Islet precursor cell (in vitro differentiated cells): ENCODE results near the gene SLC25A28.

ENCODE experiments used
- DNase-seq: peaks from one replicate; pipeline ENCODE4 v3.0.0-alpha.2; 2018

Gene SLC25A28, protein sequence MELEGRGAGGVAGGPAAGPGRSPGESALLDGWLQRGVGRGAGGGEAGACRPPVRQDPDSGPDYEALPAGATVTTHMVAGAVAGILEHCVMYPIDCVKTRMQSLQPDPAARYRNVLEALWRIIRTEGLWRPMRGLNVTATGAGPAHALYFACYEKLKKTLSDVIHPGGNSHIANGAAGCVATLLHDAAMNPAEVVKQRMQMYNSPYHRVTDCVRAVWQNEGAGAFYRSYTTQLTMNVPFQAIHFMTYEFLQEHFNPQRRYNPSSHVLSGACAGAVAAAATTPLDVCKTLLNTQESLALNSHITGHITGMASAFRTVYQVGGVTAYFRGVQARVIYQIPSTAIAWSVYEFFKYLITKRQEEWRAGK

DNA sequence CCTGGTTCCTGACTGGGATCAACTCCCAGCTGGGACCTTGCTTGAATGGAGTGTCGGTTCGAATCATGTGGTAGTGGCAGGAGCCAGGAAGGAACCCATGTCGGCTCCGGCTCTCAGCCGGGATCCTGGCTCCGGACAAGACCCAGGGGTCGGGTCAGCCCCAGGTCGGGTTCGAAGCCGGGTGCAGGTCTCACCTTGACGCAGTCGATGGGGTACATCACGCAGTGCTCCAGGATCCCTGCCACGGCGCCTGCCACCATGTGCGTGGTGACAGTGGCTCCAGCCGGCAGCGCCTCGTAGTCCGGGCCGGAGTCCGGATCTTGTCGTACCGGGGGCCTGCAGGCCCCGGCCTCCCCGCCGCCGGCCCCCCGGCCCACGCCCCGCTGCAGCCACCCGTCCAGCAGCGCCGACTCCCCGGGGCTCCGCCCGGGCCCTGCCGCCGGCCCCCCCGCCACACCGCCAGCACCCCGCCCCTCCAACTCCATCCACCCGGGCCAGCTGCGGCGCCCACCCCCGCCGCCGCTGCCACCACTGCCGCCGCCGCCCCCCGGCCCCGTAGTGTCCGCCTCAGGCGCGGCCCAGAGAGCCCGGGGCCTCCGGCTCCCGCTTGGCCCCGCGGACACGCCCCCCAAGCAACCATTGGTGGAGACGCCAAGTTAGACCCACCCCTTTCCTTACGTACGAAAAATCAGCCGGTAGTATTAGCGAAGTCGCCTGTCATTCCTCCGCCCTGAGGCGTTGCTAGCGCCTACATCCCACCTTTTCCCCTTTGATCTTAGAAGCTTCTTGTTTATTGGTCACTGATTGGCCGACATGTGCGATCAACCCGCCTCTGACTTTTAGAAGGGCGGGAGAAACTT is at the start of gene SLC25A28:
Gene SLC25A28 (minus strand): TSS at position 589 of the 860 bp plus-strand sequence. CDS start 104 bp downstream, at position 485.
- peak; percentile 99 for DNase-seq

DNA sequence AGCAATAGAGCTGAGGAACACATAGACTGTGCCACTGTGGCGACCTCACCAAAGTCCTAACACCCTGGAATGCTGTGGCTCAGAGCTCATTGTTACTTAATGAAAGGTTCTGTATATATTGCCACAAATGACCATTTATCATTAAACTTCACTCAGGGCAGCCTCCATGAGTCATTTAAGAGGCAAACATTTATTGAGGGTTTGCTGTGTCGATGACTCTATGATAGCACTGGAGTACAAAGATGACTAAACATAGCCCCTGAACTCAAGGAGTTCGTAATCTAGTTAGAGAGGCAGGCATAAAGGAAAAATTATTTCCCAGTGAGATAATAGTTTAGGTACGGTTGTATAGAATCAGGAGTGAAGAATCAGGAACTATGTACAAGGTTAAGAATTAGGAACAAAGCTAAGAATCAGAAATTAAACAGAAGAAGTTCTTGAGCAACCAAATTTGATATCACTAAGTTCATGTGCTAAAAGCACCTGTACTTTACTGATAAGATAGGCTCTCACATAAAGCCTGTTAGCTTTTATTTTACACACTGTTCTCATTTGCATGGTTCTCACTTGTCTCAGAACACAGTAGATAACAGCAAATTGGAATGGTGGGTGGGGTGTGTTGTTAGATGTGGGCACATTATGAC is 47.0 kb upstream of the SLC25A28 start:
- no peak for DNase-seq

DNA sequence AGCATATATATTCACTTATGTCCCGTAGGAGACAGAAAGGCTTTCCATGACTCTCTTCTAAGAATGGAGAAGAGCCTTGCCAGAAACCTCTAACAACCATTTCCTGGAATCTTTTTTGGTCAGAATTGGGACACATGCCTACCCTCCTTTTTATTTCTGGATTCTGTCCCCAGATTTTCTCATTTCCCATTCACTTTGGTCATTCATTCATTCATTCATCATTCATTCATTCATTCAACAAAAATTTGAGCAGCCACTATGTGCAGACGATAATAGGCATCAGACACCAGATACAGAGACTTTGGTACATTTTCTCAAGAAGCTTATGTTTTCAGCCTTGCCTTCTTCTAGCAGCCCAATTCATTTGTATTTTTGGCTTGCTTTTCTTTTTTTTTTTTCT is 45.1 kb upstream of the SLC25A28 start:
- DNase-seq = no peak

DNA sequence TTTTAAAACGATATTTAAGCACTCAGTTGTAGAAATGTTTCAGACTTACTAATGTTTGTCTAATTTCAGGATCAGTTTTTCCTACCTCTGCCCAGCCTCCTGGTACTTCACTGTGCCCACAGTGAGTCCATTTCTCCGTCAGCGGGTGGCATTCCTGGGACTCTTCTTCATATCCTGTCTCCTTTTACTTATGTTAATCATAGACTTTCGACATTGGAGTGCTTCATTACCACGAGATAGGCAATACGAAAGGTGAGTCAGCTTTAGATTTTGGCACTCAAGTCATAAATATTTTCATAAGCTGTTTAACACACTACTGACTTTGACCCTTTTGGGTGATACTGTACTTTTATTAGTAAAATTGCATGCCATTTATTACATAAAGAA is 41.1 kb upstream of the SLC25A28 start:
- no peak for DNase-seq

- no peak for DNase-seq
Measured at GRCh38 chr10:99660662-99661376, 40.6 kb upstream of the SLC25A28 start.

DNA sequence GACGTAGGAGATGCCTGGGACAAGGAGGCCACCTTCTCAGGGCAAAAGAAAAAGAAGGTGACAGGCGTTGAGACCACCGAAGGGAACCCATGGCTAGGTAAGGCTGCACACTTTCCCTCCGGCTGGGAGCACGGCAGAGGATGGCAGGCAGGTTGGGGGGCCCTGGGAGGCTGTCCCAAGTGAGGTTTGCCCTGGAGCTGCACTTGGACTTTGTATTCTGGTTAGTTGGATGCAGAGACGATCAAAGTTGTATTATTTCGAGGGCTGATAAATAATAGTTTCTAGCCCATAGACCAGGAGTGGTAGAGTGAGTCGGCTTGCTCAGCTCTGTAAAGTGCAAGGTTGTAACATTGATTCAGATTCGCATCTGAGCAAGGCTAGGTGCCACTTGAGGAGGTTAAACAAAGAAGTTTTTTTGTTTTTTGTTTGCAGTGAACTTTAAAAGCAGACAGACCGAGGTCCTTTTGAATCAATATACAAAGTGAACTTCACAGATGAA is 39.7 kb upstream of the SLC25A28 start:
- DNase-seq = peak; percentile 54

- peak; percentile 99 for DNase-seq
Measured at GRCh38 chr10:99659031-99659867, 39.0 kb upstream of the SLC25A28 start, which contains the start of gene ENTPD7. TSS of gene ENTPD7 (plus strand) at chr10:99659509. CDS start at chr10:99659957, 448 bp downstream.

GRCh38 chr10:99658622-99659030 is 38.4 kb upstream of the SLC25A28 start:
- DNase-seq = peak; percentile 56

DNA sequence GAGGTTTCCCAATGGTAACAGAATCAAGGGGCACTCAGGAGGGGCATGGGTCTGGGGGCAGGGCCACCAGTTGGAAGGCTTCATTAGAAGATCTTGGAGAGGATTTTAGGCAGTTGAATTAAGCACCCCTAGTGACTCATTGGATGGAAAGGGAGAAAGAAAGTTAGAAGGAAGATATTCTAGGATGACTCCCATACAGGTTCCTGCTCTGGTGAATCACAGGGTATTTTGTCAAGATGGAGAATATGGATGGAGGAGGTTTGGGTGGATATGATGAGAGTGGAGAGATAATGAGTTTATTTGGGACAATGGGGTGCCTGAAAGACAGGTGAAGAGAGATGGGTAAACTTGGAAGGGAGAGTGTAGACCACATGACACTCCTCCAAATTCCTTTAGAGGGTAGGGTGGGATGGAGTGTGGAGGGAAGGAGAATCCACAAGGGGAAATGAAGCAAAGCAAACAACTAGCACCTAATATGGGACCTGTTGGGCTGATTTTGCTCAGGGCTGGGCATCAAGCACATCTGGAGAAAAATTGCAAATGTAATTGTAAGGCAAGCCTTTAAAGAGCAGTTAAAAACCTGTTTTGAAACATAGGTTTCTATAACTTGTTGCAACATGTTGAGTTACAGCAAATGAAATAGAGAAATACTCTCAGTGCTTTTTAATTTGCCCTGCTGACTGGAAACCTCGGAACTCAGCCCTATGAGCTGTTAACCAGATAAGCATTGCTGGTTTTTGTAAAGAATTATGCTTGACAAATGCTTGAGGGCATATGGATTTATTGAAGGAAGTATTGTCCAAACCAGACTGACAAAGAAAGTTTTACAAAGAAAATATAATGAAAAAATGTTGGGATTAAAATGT is 36.2 kb upstream of the SLC25A28 start:
- no peak for DNase-seq

DNA sequence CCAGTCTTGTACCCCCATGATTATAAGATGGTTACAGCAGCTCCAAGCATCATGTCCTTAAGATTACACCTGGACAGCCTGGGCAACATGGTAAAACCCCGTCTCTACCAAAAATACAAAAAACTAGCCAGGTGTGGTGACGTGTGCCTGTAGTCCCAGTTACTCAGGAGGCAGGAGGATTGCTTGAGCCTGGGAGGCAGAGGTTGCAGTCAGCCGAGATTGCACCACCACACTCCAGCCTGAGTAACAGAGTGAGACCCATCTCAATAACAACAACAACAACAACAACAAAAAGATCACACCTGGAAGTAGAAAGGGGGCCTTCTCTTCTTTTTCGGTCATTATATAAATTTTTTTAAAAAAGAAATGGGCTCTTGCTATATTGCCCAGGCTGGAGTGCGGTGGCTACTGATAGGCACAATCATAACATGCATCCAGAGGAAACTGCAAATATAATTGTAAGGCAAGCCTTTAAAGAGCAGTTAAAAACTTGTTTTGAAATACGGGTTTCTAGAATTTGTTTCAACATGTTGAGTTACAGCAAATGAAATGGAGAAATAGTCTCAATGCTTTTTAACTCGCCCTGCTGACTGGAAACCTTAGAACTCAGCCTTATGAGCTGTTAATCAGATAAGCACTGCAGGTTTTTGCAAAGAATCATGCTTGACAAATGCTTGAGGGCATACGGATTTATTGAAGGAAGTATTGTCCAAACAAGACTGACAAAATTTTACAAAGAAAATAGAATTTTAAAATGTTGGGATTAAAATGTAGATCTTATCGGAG is 34.3 kb upstream of the SLC25A28 start:
- DNase-seq = no peak

DNA sequence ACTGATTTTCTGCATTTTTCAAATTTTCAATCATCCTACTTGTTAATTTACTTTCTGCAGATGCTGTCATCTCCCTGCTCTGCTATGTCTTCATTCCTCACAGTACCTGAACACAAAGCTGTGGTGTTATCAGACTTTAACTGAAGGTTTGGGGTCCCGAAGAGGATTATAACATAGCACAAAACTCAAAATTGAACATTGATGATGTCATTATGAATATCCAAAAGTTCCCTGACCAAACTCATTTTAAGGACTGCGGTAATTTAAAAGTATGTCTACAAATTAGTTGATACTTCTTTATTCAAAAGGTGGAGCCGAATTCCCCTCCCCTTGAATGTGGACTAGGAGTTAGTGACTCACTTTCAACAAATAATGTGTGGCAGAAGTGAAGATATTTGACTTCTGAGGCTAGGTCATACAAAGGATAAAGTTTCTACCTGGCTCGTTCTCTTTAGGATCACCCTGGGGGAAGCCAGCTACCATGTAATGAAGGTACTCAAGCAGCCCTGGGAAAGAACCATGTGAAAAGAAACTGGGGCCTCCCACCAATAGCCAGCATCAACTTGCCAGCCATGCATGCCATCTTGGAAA is 32.7 kb upstream of the SLC25A28 start:
- no peak for DNase-seq

DNA sequence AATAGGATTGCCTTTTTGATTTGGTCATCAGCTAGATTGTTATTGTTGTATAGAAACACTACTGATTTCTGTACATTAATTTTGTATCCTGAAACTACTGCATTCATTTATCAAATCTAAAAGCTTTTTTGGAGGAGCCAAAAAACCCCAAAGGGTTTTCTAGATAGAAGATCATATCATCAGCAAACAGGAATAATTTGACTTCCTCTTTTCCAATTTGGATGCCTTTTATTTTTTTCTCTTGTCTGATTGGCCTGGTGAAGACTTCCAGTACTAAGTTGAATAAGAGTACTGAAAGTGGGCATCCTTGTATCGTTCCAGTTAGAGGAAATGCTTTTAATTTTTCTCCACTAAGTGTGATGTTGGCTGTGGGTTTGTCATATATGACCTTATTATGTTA is 28.5 kb upstream of the SLC25A28 start:
- no peak for DNase-seq

DNA sequence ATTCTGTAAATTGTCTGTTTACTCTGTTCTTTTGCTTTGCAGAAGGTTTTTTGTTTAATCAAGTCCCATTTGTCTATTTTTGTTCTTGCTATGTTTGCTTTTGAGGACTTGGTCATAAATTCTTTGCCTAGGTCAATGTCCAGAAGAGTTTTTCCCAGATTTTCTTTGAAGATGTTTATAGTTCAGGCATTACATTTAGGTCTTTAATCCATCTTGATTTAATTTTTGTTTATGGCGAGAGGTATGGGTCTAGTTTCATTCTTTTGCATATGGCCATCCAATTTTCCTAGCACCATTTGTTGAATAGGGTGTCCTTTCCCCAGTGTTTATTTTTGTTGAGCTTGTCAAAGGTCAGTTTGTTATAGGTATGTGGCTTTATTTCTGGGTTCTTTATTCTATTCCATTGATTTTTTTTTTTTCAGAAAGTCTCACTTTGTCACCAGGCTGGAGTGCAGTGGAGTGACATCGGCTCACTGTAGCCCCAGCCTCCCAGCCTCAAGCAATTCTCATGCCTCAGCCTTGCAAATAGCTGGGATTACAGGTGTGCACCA is 27.4 kb upstream of the SLC25A28 start:
- DNase-seq = no peak

DNA sequence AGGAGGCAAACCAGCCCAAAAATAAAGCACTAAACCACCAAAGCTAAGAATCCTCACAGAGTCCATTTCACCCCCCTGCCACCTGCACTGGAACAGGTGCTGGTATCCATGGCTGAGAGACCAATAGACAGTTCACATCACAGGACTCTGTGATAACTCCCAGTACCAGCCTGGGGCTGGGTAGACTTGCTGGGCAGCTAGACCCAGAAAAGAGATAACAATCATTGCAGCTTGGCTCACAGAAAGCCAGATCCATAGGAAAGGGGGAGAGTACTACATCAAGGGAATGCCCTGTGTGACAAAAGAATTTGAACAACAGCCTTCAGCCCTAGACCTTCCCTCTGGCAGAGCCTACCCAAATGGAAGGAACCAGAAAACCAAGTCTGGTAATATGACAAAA is 13.6 kb upstream of the SLC25A28 start:
- no peak for DNase-seq

DNA sequence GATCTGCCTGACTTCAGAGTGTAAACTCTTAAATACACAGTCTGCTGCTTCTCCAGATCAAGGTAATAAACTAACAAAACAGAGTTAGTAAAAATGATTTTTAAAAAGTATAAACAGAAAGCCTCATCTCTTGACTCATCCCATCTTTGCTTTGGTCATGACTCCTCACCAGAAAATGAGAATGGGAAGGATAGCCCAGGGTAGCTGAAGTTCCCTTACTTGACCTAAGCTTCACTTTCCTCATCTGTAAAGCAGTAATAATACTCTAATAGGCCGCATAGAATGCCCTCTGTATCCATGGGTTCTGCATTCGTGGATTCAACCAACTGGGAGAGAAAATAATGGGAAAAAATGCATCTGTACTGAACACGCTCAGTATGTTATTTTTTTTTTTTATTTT is 11.3 kb upstream of the SLC25A28 start:
- DNase-seq = no peak

DNA sequence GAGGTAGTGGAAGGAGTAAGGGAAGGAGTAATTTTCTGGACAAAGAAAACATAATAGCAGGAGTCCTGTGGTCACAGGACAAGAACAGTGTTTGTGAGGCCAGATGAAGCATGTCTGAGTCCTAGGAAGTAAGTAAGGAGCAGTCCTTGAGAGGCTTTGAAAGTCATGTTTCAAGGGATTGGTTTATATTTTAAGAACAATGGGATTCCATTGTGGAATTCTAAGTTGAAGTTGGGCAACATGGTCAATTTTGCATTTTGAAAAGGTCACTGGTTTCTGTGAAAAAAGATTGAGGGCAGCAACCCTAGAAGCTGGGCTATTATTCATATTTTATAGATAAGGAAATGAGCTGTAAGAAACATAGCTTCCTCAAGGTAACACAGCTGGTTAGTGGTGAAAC is 10.8 kb upstream of the SLC25A28 start:
- no peak for DNase-seq

DNA sequence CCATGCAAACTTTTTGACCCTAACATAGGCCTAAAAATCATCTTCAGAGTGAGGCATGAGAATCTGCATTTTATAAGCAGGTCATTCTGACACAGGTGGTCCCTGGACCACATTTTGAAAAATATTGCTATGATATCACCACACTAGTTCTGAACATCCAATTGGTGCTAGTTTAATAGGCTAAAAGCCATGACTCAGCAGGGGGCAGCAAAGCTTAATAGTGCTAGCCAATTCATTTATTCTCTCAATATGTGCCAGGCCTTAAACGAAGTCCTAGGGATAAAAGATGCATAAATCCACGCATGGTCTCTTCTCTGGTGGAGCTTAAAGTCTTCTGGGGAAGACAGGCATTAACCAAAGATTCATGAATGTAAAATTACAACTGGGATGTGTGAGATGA is 10.2 kb upstream of the SLC25A28 start:
- no peak for DNase-seq

DNA sequence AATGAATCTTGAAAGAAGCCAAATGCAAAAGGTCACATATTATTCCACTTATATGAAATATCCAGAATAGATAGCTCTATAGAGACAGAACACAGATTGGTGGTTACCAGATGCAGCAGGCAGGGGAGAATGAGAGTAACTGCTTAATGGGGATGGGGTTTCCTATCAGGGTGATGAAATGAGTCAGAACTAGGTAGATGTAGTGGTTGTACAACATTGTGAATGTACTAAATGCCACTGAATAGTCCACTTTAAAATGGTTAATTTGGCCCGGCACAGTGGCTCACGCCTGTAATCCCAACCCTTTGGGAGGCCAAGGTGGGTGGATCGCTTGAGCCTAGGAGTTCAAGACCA is 9.4 kb upstream of the SLC25A28 start:
- no peak for DNase-seq
